ENCODE data around the gene SHISA5. TPM values are rescaled to one million over a fixed set of nuclear protein-coding genes. Genes with fewer than 3 reads are reported as not detected.
A peak's percentile ranks its signal among the peaks of the same experiment; 100 is the strongest.

The SHISA5 gene
- total RNA-seq, 4 donors from 2014 or later, result 17.0 to 31.6 (median 23.4) TPM

DNA sequence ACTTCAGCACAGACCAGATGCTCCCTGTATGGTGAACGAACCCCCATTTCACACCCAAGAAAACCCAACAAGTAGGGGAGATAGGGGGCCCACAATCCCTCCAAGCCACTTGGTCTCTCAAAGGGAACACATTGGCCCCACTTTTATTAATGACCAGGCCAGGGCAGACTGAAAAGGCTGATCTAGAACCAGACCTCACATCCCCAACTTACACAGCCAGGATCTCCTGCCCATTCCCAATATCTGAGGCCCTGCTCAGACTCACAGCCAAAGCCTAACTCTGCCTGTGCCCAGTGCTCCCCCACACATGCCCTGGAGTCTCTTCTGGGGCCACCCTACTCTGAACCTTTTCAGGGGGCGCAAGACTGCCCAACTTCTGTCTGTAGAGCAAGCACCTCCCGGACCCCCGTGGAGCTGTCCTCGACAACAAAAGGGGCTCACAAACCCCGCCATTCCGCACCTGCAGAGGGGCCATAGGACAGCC, 75.8 kb downstream of the SHISA5 start:
- Histone ChIP-seq H3K4me3 (peak overlapping the region; percentile 65 to 78 (median 74)), H3K4me1 (peaks cover 5 to 9% of the 10 kb centered on the region in 2 donors), H3K36me3 (no peaks in the 10 kb centered on the region), H3K27ac (peak overlapping the region; percentile 0 to 73 (median 58)), H3K9me3 (no peaks in the 10 kb centered on the region), H3K27me3 (peaks cover 0 to 10% (median 0%) of the 10 kb centered on the region in 3 donors)
- no peak for ATAC-seq
- TF ChIP-seq, protein P1, sequence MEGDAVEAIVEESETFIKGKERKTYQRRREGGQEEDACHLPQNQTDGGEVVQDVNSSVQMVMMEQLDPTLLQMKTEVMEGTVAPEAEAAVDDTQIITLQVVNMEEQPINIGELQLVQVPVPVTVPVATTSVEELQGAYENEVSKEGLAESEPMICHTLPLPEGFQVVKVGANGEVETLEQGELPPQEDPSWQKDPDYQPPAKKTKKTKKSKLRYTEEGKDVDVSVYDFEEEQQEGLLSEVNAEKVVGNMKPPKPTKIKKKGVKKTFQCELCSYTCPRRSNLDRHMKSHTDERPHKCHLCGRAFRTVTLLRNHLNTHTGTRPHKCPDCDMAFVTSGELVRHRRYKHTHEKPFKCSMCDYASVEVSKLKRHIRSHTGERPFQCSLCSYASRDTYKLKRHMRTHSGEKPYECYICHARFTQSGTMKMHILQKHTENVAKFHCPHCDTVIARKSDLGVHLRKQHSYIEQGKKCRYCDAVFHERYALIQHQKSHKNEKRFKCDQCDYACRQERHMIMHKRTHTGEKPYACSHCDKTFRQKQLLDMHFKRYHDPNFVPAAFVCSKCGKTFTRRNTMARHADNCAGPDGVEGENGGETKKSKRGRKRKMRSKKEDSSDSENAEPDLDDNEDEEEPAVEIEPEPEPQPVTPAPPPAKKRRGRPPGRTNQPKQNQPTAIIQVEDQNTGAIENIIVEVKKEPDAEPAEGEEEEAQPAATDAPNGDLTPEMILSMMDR (IDR thresholded peaks at IDR 0.05 in 4 of 5, conservative IDR thresholded peaks at IDR 0.05 in 1 of 5), result no peak
- no peak for TF ChIP-seq POLR2A (IDR thresholded peaks at IDR 0.05)
- intact Hi-C loops (cut with DNase I; ENCODE audit: low total_unique reads) (no loop called here), in situ Hi-C loops (cut with MboI; ENCODE audit: low sequenced_read_pairs in 4 of 4) (no loop called here)
- no peak for DNase-seq

GRCh38 chr3:48427630-48427962, 76.4 kb downstream of the SHISA5 start:
- no peak overlapping the region for H3K4me3 ChIP-seq
- DNase-seq, result no peak

GRCh38 chr3:48426944-48427629, 76.9 kb downstream of the SHISA5 start:
- DNase-seq, result no peak
- intact Hi-C loops (cut with DNase I; ENCODE audit: low total_unique reads), result no loop called here
- peaks cover 0 to 10% (median 0%) of the 10 kb centered on the region in 3 donors for H3K27me3 ChIP-seq
- in situ Hi-C loops (cut with MboI; ENCODE audit: low sequenced_read_pairs in 4 of 4), result no loop called here
- no peaks in the 10 kb centered on the region for H3K9me3 ChIP-seq
- ATAC-seq, result no peak
- no peak overlapping the region for H3K4me3 ChIP-seq
- H3K36me3 ChIP-seq, result no peaks in the 10 kb centered on the region
- TF ChIP-seq, protein P1 (IDR thresholded peaks at IDR 0.05 in 4 of 5, conservative IDR thresholded peaks at IDR 0.05 in 1 of 5), result no peak
- no peak for TF ChIP-seq POLR2A (IDR thresholded peaks at IDR 0.05)
- H3K27ac ChIP-seq, result peak overlapping the region in 1 of 4 donors; percentile 34
- H3K4me1 ChIP-seq, result peaks cover 5 to 9% of the 10 kb centered on the region in 2 donors

More at GRCh38 chr3:48427630-48427962, 76.4 kb downstream of the SHISA5 start:
- Histone ChIP-seq H3K27me3 (peaks cover 0 to 10% (median 0%) of the 10 kb centered on the region in 3 donors), H3K27ac (peak overlapping the region in 1 of 4 donors; percentile 34), H3K9me3 (no peaks in the 10 kb centered on the region), H3K4me1 (peaks cover 5 to 9% of the 10 kb centered on the region in 2 donors), H3K36me3 (no peaks in the 10 kb centered on the region)
- intact Hi-C loops (cut with DNase I; ENCODE audit: low total_unique reads), result no loop called here
- TF ChIP-seq, protein P1 (IDR thresholded peaks at IDR 0.05 in 4 of 5, conservative IDR thresholded peaks at IDR 0.05 in 1 of 5), result no peak
- no peak for TF ChIP-seq POLR2A (IDR thresholded peaks at IDR 0.05)
- no peak for ATAC-seq
- in situ Hi-C loops (cut with MboI; ENCODE audit: low sequenced_read_pairs in 4 of 4), result no loop called here

DNA sequence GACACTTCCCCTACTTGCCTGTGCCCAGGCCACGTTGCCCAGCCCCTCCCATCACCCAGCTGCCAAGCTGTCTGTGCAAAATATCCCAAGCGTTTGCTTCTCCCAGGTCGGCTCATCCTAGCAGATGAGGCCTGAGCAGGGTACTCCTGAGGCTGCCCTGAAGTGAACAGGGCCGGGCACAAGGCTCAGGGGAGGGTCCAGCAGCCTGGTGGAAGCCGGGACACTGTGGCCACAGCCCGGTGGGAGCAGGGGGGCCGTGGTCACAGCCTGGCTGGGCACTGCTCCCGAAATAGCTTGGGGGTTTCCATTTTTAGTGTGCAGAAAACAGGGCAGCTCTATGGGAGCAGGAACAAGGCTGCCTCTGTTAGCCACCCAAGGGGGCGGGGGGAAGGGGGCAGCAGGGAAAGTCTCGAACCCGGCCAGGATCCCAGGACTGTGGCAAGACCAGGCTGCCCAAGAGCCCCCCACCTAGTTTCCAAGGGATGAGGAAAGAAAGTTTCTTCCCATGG, 77.5 kb downstream of the SHISA5 start:
- Histone ChIP-seq H3K4me1 (peaks cover 5 to 9% of the 10 kb centered on the region in 2 donors), H3K27me3 (peaks cover 0 to 10% (median 0%) of the 10 kb centered on the region in 3 donors), H3K4me3 (no peak overlapping the region), H3K36me3 (no peaks in the 10 kb centered on the region), H3K27ac (no peak overlapping the region), H3K9me3 (no peaks in the 10 kb centered on the region)
- no peak for DNase-seq
- ATAC-seq, result no peak
- TF ChIP-seq POLR2A (IDR thresholded peaks at IDR 0.05), result no peak
- in situ Hi-C loops (cut with MboI; ENCODE audit: low sequenced_read_pairs in 4 of 4), result no loop called here
- intact Hi-C loops (cut with DNase I; ENCODE audit: low total_unique reads), result no loop called here

- no peak overlapping the region for H3K27ac ChIP-seq
- peaks cover 5 to 9% of the 10 kb centered on the region in 2 donors for H3K4me1 ChIP-seq
- intact Hi-C loops (cut with DNase I; ENCODE audit: low total_unique reads) (no loop called here), in situ Hi-C loops (cut with MboI; ENCODE audit: low sequenced_read_pairs in 4 of 4) (no loop called here)
- H3K4me3 ChIP-seq, result no peak overlapping the region
- H3K27me3 ChIP-seq, result peaks cover 0 to 10% (median 0%) of the 10 kb centered on the region in 3 donors
- no peaks in the 10 kb centered on the region for H3K9me3 ChIP-seq
- no peaks in the 10 kb centered on the region for H3K36me3 ChIP-seq
- TF ChIP-seq, protein P1 (IDR thresholded peaks at IDR 0.05 in 4 of 5, conservative IDR thresholded peaks at IDR 0.05 in 1 of 5), result no peak
- no peak for TF ChIP-seq POLR2A (IDR thresholded peaks at IDR 0.05)
- ATAC-seq (no peak), DNase-seq (no peak)
These were observed 78.6 kb downstream of the SHISA5 start for GRCh38 chr3:48425281-48425812.

All from gastrocnemius medialis (tissue), 4 donors.